HCT116 (cell line): ENCODE results near the gene MRPS34. TPM values are rescaled to one million over a fixed set of nuclear protein-coding genes. Genes with fewer than 3 reads are reported as not detected.

Experiments
- ATAC-seq: fragments of 200-7000 bp; cut with Tn5 transposase; 2 replicates; pipeline ENCODE4 v1.9.1; 2020; ENCODE audit warnings: mild to moderate bottlenecking, moderate library complexity
- BruUV-seq: library from RNA; stranded (reverse); fragments of 400-500 nt; replicated peaks from 2 replicates; lab custom pipeline; 2021; lab: Mats Ljungman, UMichigan
- CTCF ChIA-PET: fragments of 300-600 bp; sonication (Branson Sonifier 250); formaldehyde crosslinking; loops from one replicate; lab custom pipeline; 2021; ENCODE audit warnings: antibody characterized with exemption; lab: Charles Lee
- POLR2A ChIA-PET: fragments of 300-600, 350-600 bp; sonication (Branson Sonifier 250); formaldehyde crosslinking; loops from one replicate; lab custom pipeline; 2021; ENCODE audit warnings: antibody characterized with exemption; lab: Charles Lee
- RAD21 ChIA-PET, 2 experiments: fragments of 300-600 bp; sonication (Branson Sonifier 250); formaldehyde crosslinking; loops; one replicate each; lab custom pipeline; 2023; ENCODE audit warnings: low total read pairs in 2 of 2; ENCODE audit not compliant: uncharacterized antibody in 2 of 2, unreplicated experiment in 2 of 2, low non-redundant PET in 1 of 2; lab: Charles Lee
- DNase-seq: peaks from one replicate; pipeline ENCODE4 v3.0.0-alpha.2; 2010; ENCODE audit warnings: low read depth, low spot score
- H2AFZ ChIP-seq: fragments of 200-600 bp; shearing (Covaris generic), sonication (generic); 2 replicates; pipeline ENCODE4 v1.6.1; 2017; ENCODE audit warnings: low read depth, mixed run types, mixed read lengths, antibody characterized with exemption, low read length; ENCODE audit not compliant: poor library complexity, severe bottlenecking
- H3K27ac ChIP-seq: 2 replicates; pipeline ENCODE4 v1.5.1; 2012; ENCODE audit warnings: low read depth, low read length
- H3K27me3 ChIP-seq: fragments of 200-600 bp; sonication (generic); 2 replicates; pipeline ENCODE4 v1.6.1; 2016; ENCODE audit warnings: mixed run types, low read length, mixed read lengths; ENCODE audit not compliant: insufficient read depth
- H3K36me3 ChIP-seq, 2 experiments: fragments of 200-500 bp in 1 of 2; fragments of 200-600 bp in 1 of 2; sonication (Bioruptor generic) in 1 of 2; sonication (generic) in 1 of 2; 2 replicates each; pipeline versions ENCODE4 v1.5.1 to v1.6.1; 2014 to 2016; ENCODE audit warnings: low read length in 2 of 2, inconsistent platforms in 1 of 2, mixed read lengths in 1 of 2, mixed run types in 1 of 2; ENCODE audit not compliant: insufficient read depth in 2 of 2, control insufficient read depth in 1 of 2
- H3K4me1 ChIP-seq, 2 experiments: fragments of 200-600 bp in 1 of 2; sonication (generic) in 1 of 2; 2 replicates each; pipeline versions ENCODE4 v1.5.1 to v1.6.1; 2012 to 2017; ENCODE audit warnings: low read length in 2 of 2, inconsistent platforms in 1 of 2, mild to moderate bottlenecking in 1 of 2, mixed read lengths in 1 of 2, mixed run types in 1 of 2, moderate library complexity in 1 of 2; ENCODE audit not compliant: insufficient read depth in 2 of 2, control insufficient read depth in 1 of 2
- H3K4me2 ChIP-seq: fragments of 200-600 bp; sonication (generic); 2 replicates; pipeline ENCODE4 v1.6.1; 2017; ENCODE audit warnings: mixed run types, low read length, mixed read lengths
- H3K4me3 ChIP-seq, 2 experiments: fragments of 200-600 bp in 1 of 2; sonication (generic) in 1 of 2; replicated peaks in 1 of 2; 2 replicates each; pipeline ENCODE4 v1.5.1; 2011 to 2016; ENCODE audit warnings: low read length in 2 of 2, control low read depth in 1 of 2, low read depth in 1 of 2, mild to moderate bottlenecking in 1 of 2, mixed read lengths in 1 of 2, mixed run types in 1 of 2
- H3K79me2 ChIP-seq: fragments of 200-600 bp; sonication (generic); 2 replicates; pipeline ENCODE4 v1.6.1; 2017; ENCODE audit warnings: mild to moderate bottlenecking, mixed run types, low read length, moderate library complexity, mixed read lengths; ENCODE audit not compliant: insufficient read depth
- H3K9ac ChIP-seq: fragments of 200-600 bp; sonication (generic); 2 replicates; pipeline ENCODE4 v1.6.1; 2016; ENCODE audit warnings: low read length, mixed read lengths
- H3K9me2 ChIP-seq: fragments of 200-600 bp; sonication (generic), shearing (Covaris generic); 2 replicates; pipeline ENCODE4 v1.6.1; 2017; ENCODE audit warnings: mixed run types, mild to moderate bottlenecking, moderate library complexity; ENCODE audit not compliant: insufficient read depth
- H3K9me3 ChIP-seq, 2 experiments: fragments of 200-500 bp in 1 of 2; fragments of 200-600 bp in 1 of 2; sonication (Bioruptor generic) in 1 of 2; sonication (generic) in 1 of 2; 2 replicates each; pipeline ENCODE4 v1.6.1; 2014 to 2017; ENCODE audit warnings: low read length in 2 of 2, mixed read lengths in 2 of 2, inconsistent platforms in 1 of 2, low read depth in 1 of 2, mild to moderate bottlenecking in 1 of 2, mixed run types in 1 of 2, moderate library complexity in 1 of 2; ENCODE audit not compliant: control insufficient read depth in 1 of 2, insufficient read depth in 1 of 2
- H4K20me1 ChIP-seq: fragments of 200-600 bp; sonication (generic), shearing (Covaris generic); 2 replicates; pipeline ENCODE4 v1.6.1; 2017; ENCODE audit warnings: mixed run types, mild to moderate bottlenecking, moderate library complexity; ENCODE audit not compliant: insufficient read depth
- ELF1 ChIP-seq: IDR thresholded peaks from 2 replicates; pipeline ENCODE4 v1.6.1; 2012; ENCODE audit warnings: low read depth, borderline replicate concordance
- EZH2 ChIP-seq: fragments of 200-600 bp; sonication (generic); IDR thresholded peaks from 2 replicates; pipeline ENCODE4 v1.6.1; 2017; ENCODE audit warnings: antibody characterized with exemption, mixed run types
- EZH2phosphoT487 ChIP-seq: fragments of 200-600 bp; IDR thresholded peaks from 2 replicates; pipeline ENCODE4 v1.6.1; 2018; ENCODE audit warnings: antibody characterized with exemption, borderline replicate concordance
- FOSL1 ChIP-seq: IDR thresholded peaks from 2 replicates; pipeline ENCODE4 v1.6.1; 2012; ENCODE audit warnings: low read depth
- JUND ChIP-seq: IDR thresholded peaks from 2 replicates; pipeline ENCODE4 v1.6.1; 2012
- SRF ChIP-seq: IDR thresholded peaks from 2 replicates; pipeline ENCODE4 v1.6.1; 2012; ENCODE audit warnings: low read depth
- TCF7L2 ChIP-seq: IDR thresholded peaks from 2 replicates; pipeline ENCODE4 v1.7.0; 2011; ENCODE audit warnings: borderline replicate concordance, inconsistent platforms; ENCODE audit not compliant: insufficient read depth, insufficient read length; ENCODE audit errors: extremely low read depth
- intact Hi-C: fragments of 100-400 bp; cut with micrococcal nuclease; formaldehyde crosslinking; loops from 2 replicates; pipeline ENCODE4 v1.10.0; 2022
- total RNA-seq: library from RNA; stranded (reverse); gene quantifications from one replicate; pipeline ENCODE4 v1.2.1, GENCODE V29; 2021; ENCODE audit not compliant: unreplicated experiment
- TF ChIP-seq, protein P1 (sequence below), 3 experiments: fragments of 200-600 bp in 1 of 3; sonication (generic) in 1 of 3; IDR thresholded peaks in 2 of 3; conservative IDR thresholded peaks in 1 of 3; 2 replicates each; pipeline ENCODE4 v1.5.1; 2012 to 2017; ENCODE audit warnings: low read depth in 2 of 3, low read length in 2 of 3, antibody characterized with exemption in 1 of 3, borderline replicate concordance in 1 of 3, control low read depth in 1 of 3, mild to moderate bottlenecking in 1 of 3, mixed read lengths in 1 of 3, mixed run types in 1 of 3, moderate library complexity in 1 of 3; ENCODE audit not compliant: insufficient read depth in 1 of 3

Gene MRPS34
- total RNA-seq, 1 experiment from 2014 or later = 200 TPM

DNA sequence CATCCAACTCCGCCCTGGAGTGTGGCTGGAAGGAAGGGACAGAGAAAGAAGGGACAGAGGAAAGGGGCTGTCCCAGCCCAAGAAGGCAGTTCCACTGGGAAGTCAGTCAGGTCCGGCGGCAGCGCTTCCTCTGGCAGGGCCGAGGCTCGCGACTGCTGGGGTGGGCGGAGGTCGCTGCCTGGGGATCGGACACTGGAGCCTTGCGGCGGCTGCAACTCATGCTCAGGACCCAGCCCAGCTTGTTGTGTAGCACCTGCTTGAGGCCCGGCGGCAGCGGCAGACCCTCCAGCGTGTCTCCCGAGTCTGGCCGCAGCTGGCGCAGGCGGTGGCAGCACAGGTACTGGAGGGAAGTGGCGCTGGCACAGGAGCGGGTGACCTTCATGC lies 4.0 kb upstream of the MRPS34 start:
- no peaks in the 10 kb centered on the region for H4K20me1 ChIP-seq
- H3K36me3 ChIP-seq = peaks cover 0 to 5% of the 10 kb centered on the region in 2 experiments; a peak in 3 of 4 replicates
- ChIA-PET POLR2A (no interaction called here), CTCF (no interaction called here), RAD21 (no interaction called here)
- TF ChIP-seq JUND (no peak), SRF (no peak), ELF1 (no peak)
- TF ChIP-seq, protein P1, sequence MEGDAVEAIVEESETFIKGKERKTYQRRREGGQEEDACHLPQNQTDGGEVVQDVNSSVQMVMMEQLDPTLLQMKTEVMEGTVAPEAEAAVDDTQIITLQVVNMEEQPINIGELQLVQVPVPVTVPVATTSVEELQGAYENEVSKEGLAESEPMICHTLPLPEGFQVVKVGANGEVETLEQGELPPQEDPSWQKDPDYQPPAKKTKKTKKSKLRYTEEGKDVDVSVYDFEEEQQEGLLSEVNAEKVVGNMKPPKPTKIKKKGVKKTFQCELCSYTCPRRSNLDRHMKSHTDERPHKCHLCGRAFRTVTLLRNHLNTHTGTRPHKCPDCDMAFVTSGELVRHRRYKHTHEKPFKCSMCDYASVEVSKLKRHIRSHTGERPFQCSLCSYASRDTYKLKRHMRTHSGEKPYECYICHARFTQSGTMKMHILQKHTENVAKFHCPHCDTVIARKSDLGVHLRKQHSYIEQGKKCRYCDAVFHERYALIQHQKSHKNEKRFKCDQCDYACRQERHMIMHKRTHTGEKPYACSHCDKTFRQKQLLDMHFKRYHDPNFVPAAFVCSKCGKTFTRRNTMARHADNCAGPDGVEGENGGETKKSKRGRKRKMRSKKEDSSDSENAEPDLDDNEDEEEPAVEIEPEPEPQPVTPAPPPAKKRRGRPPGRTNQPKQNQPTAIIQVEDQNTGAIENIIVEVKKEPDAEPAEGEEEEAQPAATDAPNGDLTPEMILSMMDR (IDR thresholded peaks at IDR 0.05 in 2 of 3, conservative IDR thresholded peaks at IDR 0.05 in 1 of 3; ENCODE audit: borderline replicate concordance in 1 of 3, insufficient read depth in 1 of 3, low read depth in 2 of 3, low read length in 2 of 3) = no peak
- H3K9ac ChIP-seq = no peak overlapping the region
- H3K27ac ChIP-seq = no peak overlapping the region
- H3K4me2 ChIP-seq = no peak overlapping the region
- peaks cover 6 to 29% of the 10 kb centered on the region in 2 experiments for H3K4me1 ChIP-seq
- intact Hi-C loops = no loop called here
- no peaks in the 10 kb centered on the region for H3K27me3 ChIP-seq
- no peaks in the 10 kb centered on the region for H3K9me2 ChIP-seq
- no TSS peak for BruUV-seq
- H2AFZ ChIP-seq = no peak overlapping the region
- ATAC-seq (no peak), DNase-seq (no peak)
- no peaks in the 10 kb centered on the region for H3K9me3 ChIP-seq
- peaks cover 38% of the 10 kb centered on the region for H3K79me2 ChIP-seq
- no peak overlapping the region for H3K4me3 ChIP-seq

- POLR2A ChIA-PET = no interaction called here
- CTCF ChIA-PET = no interaction called here
- H2AFZ ChIP-seq = no peak overlapping the region
- no peak overlapping the region for H3K9ac ChIP-seq
- peaks cover 41% of the 10 kb centered on the region for H3K79me2 ChIP-seq
- H4K20me1 ChIP-seq = no peaks in the 10 kb centered on the region
- intact Hi-C loops = no loop called here
- no peak for TF ChIP-seq EZH2
- no peak for TF ChIP-seq EZH2phosphoT487
- TF ChIP-seq TCF7L2 = no peak
- TF ChIP-seq FOSL1 = no peak
- no peaks in the 10 kb centered on the region for H3K9me3 ChIP-seq
- ATAC-seq = no peak
- no peaks in the 10 kb centered on the region for H3K9me2 ChIP-seq
- H3K4me2 ChIP-seq = no peak overlapping the region
- H3K36me3 ChIP-seq = peaks cover 0 to 8% of the 10 kb centered on the region in 2 experiments; a peak in 3 of 4 replicates
- no peaks in the 10 kb centered on the region for H3K27me3 ChIP-seq
- H3K4me1 ChIP-seq = peaks cover 6 to 26% of the 10 kb centered on the region in 2 experiments
- no peak for DNase-seq
- no peak overlapping the region for H3K4me3 ChIP-seq
- RAD21 ChIA-PET = no interaction called here
- no TSS peak for BruUV-seq
- no peak overlapping the region for H3K27ac ChIP-seq
Measured at GRCh38 chr16:1776672-1776955, 3.7 kb upstream of the MRPS34 start.
